NCI-H774 (cell line): Measurements from ENCODE around the gene UBXN6.

Experiments used
- DNase-seq: peaks from one replicate; lab custom pipeline; 2025; lab: John Stamatoyannopoulos, UW

Gene UBXN6

DNA sequence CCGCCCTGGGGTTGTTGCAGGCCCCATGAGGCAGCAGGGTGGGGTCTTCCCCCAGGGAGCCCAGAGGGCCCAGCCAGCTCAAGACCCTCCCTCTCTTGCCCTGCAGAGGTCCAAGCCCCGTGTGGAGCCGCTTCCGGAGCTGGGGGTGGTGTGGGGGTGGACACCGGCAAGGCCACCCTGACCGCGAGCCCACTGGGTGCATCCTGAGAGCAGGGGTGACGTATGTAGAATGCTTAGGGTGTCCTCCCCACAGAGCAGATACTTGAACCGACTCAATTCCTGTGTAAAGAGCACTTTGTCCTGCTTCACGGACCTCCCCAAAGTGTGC lies 14.8 kb downstream of the UBXN6 start:
- no peak for DNase-seq

DNA sequence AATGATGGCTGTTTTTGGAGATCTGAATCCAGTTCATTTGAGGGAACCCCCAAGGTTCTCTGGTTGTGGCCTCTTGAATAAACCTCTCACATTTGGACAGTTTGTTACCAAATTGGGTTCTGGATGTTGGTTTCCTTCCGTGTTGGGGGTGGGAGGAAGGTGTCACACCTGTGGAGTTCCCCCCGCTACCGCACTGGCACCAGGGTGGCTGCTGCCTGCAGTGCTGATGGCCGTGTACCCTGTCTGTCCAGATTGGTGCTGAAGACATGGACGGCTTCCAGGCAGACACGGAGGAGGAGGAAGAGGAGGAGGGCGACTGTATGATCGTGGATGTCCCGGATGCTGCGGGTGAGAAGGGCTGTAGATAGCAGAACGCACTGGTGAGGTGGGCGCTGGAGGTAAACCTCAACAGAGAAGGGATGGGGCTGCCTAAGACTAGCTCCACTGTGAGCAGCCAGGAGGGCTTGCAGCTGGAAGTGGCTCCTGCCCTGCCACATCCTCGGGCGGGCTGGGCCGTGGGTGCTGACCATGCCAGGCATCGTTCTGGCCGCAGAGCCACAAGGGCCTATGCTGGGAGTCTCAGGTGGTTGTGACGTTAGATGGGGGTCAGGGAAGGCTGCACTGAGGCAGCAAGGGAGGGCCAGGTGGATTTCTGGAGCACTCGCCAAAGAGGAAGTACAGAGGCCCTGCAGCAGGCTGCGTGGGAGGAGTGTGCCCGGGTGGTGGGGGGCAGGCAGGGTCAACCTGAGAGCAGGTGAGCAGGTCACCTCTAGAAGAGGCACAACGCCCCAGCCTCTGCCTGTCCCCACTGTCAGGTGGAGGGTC lies 15.4 kb downstream of the UBXN6 start:
- DNase-seq: no peak

DNA sequence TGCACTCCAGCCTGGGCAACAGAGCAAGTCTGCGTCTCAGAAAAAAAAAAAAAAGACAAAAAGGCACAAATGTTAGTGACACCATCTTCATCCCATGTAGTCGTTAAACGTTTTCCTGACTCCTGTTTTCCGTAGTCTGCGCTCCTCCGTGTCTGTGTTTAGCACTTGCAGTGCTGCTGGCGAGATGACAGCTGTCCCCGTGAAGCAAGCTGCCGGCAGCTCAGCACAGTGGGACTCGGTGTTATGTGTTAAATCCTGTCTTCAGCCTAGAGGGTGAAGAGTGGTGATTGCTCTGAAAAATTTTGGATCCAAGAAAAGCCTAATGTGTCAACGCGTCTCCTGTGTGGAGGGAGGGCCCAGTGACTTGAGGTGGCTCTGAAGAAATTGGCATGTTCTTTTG lies 18.4 kb downstream of the UBXN6 start:
- no peak for DNase-seq

DNA sequence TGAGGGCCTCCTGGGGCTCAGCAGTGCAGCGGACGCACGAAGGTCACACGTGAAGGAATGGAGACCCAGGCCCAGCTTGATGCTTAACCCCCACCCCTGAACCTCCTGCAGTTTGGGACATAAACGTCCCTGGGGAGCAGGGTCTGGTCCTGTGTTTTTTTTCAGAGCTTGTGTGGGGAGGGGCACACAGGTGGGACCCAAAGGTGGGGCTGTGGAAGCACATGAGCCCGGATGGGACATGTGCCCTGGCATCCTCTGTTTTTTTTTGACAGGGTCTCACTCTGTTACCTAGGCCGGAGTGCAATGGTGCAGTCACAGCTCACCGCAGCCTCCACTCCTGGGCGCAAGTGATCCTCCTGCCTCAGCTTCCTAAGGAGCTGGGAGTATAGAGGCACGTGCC lies 20.5 kb downstream of the UBXN6 start:
- DNase-seq: no peak

DNA sequence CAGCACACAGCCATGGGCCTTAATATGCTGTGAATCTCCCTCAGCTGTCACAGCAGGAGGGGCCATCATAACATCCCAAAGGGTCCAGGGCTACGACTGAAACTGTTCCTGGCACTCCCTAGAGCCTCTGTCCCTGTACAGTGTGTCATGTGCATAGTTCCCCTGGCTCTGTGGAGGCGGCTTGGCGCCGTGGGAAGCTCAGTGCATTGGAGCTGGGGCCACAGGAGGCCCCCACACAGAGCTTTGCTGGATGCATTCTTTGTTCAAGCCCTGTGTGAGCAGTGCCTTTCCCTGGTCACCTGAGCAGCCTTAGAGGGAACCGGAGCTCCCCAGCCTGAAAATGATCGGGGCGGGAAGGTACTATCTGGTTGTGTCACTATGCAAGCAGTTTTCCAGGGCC lies 21.4 kb downstream of the UBXN6 start:
- DNase-seq: no peak

DNA sequence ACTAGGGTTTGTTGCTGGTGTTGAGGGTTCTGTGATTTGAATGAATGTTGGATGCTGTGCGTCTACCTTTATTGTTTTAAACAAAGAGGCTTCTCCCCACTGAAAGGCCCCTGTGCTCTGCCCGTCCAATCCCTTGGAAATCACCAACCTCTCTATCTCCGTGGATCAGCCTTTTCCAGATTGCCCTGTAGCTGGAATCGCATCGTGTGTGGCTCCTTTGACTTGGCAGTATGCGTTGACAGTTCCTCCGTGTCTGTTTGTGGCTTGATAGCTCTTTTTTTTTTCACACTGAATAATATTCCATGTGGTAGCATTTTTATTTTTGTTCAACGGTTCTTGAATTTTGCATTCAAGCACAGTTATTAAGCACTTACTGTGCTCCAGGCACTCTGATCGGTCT lies 23.2 kb downstream of the UBXN6 start:
- no peak for DNase-seq

DNA sequence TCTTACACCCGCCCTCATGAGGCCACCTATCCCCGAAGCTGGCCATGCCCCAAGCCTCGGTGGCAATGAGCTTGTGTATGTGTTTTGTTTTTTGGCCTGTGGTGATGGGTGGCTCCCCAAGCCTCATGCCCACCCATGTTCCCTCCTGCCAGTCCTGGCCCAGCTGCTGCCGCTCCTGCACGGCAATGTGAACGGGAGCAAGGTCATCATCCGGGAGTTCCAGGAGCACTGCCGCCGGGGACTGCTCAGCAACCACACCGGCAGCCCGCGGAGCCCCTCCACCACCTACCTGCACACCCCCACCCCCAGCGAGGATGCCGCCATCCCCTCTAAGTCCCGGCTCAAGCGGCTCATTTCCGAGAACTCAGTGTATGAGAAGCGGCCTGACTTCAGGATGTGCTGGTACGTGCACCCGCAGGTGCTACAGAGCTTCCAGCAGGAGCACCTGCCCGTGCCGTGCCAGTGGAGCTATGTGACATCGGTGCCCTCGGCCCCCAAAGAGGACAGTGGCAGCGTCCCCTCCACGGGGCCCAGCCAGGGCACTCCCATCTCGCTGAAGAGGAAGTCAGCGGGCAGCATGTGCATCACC lies 24.6 kb downstream of the UBXN6 start:
- DNase-seq: no peak

DNA sequence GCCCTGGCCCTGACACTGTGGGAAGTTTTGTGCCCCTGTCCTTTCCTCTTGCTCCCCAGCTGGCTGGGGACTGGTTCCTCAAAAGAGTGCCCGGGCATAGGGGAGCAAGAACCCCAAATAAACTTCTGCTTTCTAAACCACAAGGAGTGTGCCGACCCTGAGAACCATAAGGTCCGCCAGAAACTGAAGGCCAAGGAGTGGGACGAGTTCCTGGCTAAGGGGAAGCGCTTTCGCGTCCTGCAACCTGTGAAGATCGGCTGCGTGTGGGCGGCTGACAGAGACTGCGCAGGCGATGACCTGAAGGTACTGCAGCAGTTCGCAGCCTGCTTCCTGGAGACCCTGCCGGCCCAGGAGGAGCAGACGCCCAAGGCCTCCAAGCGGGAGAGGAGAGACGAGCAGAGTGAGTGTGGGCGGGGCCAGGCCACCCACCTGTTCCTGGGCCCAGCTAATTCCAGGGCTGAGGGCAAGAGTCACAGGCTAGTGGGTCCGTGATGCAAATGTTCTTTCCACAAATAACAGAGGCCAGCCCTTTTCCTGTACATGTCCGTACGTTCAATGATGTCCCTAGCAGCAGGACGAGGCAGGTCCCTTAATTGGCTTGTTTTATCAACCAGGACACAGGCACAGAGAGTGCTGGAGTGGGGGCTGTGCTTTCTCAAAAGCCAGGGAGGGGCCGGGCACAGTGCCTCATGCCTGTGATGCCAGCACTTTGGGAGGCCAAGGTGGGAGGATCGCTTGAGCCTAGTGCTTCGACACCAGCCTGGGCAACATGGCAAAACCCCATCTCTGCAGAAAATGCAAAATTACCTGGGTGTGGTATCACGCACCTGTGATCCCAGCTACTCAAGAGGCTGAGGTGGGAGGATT lies 25.6 kb downstream of the UBXN6 start:
- DNase-seq: no peak

DNA sequence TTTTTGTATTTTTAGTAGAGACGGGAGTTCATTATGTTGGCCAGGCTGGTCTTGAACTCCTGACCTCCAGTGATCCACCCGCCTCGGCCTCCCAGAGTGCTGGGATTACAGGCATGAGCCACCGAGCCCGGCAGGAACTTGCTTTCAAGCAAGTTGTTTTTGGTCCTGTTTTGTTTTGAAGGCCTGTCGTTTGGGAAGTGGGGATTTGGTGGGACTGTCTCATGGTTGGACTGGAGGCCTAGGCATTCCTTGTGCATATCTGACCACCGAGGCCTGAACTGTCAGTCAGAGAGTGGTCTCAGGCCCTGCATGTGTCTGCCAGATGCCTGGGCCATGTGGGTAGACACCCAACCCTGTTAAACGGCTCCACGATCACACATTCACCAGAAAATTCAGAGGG lies 26.3 kb downstream of the UBXN6 start:
- no peak for DNase-seq

DNA sequence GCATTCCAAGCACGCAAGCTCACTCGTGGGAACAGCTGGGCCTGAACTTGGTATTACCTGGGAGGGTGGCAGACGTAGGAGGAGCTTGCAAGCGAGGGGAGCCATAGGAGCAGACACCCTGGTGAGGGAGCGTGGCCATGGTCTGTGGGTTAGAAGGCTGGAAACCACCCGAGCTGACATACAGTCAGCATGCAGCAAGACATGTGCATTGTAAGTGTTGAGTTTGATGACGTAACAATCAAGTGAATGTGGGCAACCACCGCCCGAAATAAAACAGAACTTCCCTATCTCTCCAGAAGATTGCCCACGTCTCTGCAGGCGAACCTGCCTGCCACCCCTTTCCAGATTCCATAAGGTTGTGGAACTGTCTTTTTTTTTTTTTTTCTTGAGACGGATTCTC lies 26.8 kb downstream of the UBXN6 start:
- DNase-seq: no peak

DNA sequence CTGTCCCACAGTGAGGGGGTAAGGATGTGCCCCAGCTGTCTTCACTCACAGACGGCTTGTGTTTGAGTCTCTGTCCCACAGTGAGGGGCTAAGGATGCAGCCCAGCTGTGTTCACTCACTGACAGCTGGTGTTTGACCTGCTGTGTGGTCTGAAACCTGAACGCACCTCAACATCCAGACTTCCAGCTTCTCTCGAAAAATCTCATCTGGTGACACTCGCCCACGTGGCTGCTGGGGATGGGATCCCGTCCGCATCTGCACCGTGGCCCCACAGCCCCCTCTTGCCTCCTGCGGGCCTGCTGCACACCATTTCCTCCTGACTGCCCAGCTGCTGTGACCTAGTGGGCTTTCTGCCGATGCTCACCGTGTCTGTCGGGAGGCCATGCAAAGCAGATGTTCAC lies 27.8 kb downstream of the UBXN6 start:
- DNase-seq: no peak

DNA sequence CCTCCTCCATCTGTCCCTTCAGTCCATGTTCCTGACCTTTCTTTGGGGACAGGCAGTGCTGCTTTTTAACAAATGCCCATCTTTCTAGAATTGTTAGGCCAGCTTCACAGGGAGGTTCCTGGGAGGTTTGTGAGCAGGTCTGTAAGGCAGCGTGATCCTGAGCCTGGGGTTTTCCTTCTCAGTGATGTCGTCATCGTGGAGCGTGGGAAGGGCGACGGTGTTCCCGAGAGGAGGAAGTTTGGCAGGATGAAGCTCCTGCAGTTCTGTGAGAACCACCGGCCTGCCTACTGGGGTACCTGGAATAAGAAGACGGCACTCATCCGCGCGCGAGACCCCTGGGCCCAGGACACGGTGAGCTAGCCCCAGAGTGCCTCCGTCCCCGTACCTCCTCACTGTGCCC lies 28.3 kb downstream of the UBXN6 start:
- DNase-seq: no peak

DNA sequence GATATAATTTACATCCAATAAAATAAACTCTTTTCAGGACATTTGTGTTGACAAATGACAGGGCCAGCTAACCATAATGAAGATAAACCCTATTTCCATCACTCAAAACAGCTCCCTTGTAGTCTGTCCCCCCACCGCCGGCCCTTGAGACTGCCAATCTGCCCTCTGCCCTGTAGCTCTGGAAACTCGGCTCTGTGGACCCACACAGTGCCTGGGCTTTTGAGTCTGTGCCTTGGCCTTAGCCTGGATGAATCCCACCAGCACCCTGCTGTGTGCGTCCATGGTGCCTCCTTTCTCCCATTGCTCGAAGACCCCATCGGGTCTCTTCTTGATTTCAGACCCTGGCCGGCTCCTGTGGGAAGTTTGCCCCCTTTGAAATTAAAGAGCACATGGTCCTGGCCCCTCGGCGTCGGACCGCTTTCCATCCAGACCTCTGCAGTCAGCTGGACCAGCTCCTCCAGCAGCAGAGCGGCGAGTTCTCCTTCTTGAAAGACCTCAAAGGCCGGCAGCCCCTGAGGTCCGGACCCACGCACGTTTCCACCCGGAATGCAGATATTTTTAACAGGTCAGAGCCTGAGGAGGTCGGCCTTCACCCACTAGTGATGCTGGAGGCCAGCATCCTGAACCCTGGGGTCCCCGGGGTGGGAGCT lies 29.1 kb downstream of the UBXN6 start:
- DNase-seq: no peak

DNA sequence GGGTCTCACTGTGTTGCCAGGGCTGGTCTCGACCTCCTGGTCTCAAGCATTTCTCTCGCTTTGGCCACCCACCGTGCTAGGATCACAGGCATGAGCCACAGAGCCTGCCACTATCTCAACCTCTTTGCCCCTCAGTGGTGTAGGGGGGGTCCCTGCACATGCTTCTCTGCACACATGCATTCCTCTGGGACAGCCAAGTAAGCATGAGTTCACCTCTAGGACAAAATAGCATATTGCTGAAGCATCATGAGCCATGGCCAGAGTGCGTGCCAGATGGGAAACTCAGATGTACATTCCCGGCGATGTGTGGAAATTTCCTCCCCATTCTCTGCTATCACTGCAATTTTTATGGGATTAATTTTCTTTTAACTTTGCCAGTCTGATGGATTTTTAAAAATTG lies 32.1 kb downstream of the UBXN6 start:
- DNase-seq: no peak

DNA sequence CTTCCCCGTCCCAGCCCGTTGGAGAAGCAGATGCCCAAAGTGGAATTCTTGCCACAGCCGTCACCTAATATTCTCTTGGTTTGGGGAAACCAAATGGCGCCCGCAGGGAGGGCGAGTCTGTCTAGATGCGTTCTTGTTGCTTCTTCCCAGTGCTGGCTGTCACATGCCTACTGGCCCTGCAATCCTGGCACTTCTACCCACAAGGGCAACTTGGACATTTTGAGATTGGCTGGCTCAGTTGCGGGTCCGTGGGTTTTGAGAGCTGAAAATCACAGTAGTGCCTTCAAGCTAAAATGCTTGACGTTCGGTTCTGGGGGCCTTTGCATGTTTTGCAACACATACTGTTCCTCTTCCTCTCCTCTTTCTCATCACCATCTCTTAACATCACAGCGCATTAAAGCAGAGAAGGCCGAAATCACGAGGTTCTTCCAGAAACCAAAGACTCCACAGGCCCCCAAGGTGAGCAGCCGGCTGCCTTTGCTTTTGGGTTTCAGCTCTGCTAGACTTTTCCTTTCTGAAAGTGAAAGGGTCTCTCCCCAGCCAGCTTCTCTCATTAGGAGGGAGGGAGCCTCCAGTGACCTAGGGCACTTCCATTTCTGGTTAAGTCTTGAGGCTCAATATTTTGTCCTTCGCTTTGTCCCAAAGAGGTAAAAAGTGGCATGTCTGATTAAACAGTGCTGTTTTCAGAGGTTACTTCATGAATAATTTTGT lies 34.0 kb downstream of the UBXN6 start:
- no peak for DNase-seq

DNA sequence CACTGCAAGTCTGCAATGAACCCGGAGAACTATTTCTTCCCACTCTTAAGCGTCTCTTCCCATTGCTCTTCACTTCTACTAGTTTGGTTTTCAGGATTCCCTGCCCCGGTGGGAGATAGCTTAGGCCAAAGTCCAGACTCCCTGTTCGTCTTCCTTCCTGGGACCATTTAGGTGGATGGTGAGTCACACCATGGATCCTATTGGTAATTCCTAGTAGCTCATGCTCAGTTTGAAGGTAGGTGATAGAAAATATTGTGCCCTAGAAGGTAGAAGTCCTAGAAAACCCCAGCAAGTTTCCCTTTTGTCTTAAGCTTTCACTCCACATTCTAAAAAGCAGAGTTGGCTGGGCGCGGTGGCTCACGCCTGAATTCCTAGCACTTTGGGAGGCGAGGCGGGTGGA lies 41.3 kb downstream of the UBXN6 start:
- no peak for DNase-seq

DNA sequence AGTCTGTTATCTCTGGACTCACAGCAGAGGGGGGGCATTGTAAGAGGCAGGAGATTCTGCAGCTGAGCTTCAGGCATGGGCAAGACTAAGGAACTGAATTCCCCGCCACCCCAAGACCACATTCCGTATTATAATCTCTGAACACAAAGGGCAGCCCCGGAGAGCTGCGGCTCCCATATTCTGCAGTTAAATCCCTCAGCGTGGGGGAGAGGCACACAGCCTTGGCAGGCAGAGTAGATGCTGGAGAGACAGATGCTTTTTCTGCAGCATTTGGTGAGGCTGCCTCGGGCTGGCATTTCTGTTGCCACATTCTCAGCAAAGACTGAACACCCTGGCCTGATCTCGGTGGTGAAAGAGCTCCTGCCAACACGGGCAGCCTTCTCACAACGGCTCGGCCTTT lies 42.2 kb downstream of the UBXN6 start:
- DNase-seq: no peak

DNA sequence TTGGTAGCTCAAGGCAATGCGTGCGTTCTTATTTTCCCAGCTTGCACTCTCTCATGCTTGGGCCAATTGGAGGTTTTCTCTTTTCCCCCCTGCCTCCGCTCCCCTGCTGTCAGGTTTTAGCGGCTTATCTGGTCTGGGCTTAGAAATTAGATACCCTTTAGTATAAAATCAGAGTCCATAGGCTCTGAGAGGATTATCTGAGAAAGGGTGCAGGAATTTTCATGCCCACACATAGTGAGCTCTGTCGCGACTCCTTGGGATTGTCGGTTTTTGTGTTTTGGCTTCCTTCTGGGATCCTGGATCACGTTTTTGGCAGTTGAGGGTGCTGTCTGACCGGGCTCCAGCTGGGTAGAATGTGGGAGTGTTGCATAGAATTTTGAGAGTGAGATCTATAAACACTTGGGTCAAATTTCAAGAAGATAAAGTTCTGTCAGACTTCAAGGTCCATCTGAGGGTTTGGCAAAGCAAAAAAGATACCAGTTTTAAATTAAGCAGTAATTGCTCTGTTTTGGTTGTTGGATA lies 42.7 kb downstream of the UBXN6 start:
- no peak for DNase-seq

DNA sequence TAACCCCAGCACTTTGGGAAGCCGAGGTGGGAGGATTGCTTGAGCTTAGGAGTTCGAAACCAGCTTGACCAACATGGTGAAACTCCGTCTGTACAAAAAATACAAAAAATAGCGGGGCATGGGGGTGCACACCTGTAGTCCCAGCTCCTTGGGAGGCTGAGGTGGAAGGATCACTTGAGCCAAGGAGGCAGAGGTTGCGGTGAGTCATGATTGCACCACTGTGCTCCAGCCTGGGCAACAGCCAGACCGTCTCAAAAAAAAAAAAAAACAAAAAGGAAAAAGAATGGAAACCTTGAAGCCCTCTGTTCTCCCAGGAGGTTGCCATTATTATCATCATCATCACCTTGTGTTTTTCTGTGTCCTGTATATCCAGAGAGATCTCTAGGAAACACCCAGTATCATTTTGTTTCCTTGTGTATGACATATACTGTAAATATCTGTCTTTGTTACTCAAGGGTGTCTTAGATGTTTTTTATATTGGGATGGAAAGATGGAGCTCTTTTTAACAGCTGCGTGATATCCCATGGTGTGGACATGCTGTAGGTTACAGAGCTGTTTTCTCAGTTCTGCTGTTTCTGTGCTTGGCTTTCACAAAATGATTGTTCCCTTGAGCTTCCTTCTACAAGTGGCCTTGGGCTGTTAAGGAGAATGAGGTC lies 43.3 kb downstream of the UBXN6 start:
- no peak for DNase-seq

DNA sequence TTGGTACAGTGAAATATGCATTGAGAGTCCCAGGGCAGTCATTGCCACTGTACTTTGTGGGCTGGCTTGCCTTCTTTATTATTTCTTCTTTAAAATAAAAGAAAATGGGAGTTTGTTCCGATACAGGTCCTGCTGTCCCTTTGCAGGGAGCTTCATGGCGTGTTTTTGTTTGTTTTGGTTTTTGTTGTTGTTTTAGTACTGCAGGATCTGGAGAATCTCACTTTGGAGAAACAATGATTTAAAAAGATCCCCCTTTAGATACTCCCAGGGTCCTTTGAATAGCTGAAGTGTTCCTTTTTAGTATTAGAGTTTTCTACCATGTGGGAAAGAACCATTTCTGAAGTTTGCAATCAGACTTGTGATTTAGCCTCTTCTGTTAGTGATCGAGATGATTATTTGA lies 44.0 kb downstream of the UBXN6 start:
- no peak for DNase-seq
